PC-3 (cell line): Measurements from ENCODE around the gene KCNN4.

ENCODE experiments used
- EZH2 ChIP-seq: fragments of 300-600 bp; sonication (generic); IDR thresholded peaks from one replicate; pipeline ENCODE4 v1.6.1; 2017; ENCODE audit warnings: antibody characterized with exemption, mild to moderate bottlenecking, low read length; ENCODE audit not compliant: unreplicated experiment
- TF ChIP-seq, protein P1 (sequence below): fragments of 300-600 bp; sonication (generic); conservative IDR thresholded peaks from 2 replicates; pipeline ENCODE4 v1.5.1; 2017; ENCODE audit warnings: antibody characterized with exemption, low read depth, mild to moderate bottlenecking, low read length

GRCh38 chr19:43749152-43749551 lies 31.6 kb downstream of the KCNN4 start:
- TF ChIP-seq, protein P1, sequence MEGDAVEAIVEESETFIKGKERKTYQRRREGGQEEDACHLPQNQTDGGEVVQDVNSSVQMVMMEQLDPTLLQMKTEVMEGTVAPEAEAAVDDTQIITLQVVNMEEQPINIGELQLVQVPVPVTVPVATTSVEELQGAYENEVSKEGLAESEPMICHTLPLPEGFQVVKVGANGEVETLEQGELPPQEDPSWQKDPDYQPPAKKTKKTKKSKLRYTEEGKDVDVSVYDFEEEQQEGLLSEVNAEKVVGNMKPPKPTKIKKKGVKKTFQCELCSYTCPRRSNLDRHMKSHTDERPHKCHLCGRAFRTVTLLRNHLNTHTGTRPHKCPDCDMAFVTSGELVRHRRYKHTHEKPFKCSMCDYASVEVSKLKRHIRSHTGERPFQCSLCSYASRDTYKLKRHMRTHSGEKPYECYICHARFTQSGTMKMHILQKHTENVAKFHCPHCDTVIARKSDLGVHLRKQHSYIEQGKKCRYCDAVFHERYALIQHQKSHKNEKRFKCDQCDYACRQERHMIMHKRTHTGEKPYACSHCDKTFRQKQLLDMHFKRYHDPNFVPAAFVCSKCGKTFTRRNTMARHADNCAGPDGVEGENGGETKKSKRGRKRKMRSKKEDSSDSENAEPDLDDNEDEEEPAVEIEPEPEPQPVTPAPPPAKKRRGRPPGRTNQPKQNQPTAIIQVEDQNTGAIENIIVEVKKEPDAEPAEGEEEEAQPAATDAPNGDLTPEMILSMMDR, result no peak
- no peak for TF ChIP-seq EZH2
